Vagina (tissue), 2 donors: ENCODE data around the gene CCDC47. TPM values are rescaled to one million over a fixed set of nuclear protein-coding genes. Genes with fewer than 3 reads are reported as not detected.
A peak's percentile ranks its signal among the peaks of the same experiment; 100 is the strongest.

Source experiments
- DNase-seq, 2 donors: peaks; one replicate each; pipeline ENCODE4 v3.0.0-alpha.2; 2017; ENCODE audit errors: extremely low spot score in 2 of 2
- H3K27ac ChIP-seq: fragments of 200-600 bp; sonication (generic); one replicate; pipeline ENCODE4 v1.5.1; 2019
- H3K27me3 ChIP-seq: fragments of 200-600 bp; sonication (generic); one replicate; pipeline ENCODE4 v1.5.1; 2019
- H3K36me3 ChIP-seq, 2 donors: fragments of 200-600 bp; sonication (generic); one replicate each; pipeline ENCODE4 v1.5.1; 2017 to 2019
- H3K4me1 ChIP-seq: fragments of 200-600 bp; sonication (generic); one replicate; pipeline ENCODE4 v1.5.1; 2019
- H3K4me3 ChIP-seq, 2 donors: fragments of 200-600 bp; sonication (generic); 1 replicate in 1 of 2; 2 replicates in 1 of 2; pipeline ENCODE4 v1.5.1; 2016 to 2019
- H3K9me3 ChIP-seq: fragments of 200-600 bp; sonication (generic); one replicate; pipeline ENCODE4 v1.5.1; 2019
- POLR2A ChIP-seq, 2 donors: fragments of 450-650 bp; IDR thresholded peaks; one replicate each; pipeline ENCODE4 v1.6.1; 2017; ENCODE audit warnings: antibody characterized with exemption in 2 of 2, mild to moderate bottlenecking in 2 of 2, moderate library complexity in 2 of 2
- POLR2AphosphoS5 ChIP-seq, 2 donors: sonication (generic); formaldehyde crosslinking; IDR thresholded peaks; one replicate each; pipeline ENCODE4 v1.9.0; 2017; ENCODE audit warnings: antibody characterized with exemption in 2 of 2, mild to moderate bottlenecking in 2 of 2, low read depth in 1 of 2; ENCODE audit not compliant: insufficient read depth in 1 of 2
- intact Hi-C: fragments of 100-400 bp; cut with DNase I; formaldehyde crosslinking; loops from one replicate; pipeline ENCODE4 v1.15.1; 2023
- total RNA-seq: library from RNA; depleted of rRNA; stranded (reverse); fragments of >200 nt; gene quantifications from one replicate; pipeline ENCODE4 v1.2.3, GENCODE V29; 2016
- TF ChIP-seq, protein P1 (sequence below), 3 experiments: fragments of 450-650 bp in 2 of 3; fragments of 200-600 bp in 1 of 3; sonication (generic) in 1 of 3; IDR thresholded peaks; one replicate each; pipeline ENCODE4 v1.5.1; 2017 to 2019; ENCODE audit warnings: antibody characterized with exemption in 3 of 3, mild to moderate bottlenecking in 2 of 3, moderate library complexity in 2 of 3

Gene CCDC47
- total RNA-seq, 1 donor from 2014 or later = 66.5 TPM

DNA sequence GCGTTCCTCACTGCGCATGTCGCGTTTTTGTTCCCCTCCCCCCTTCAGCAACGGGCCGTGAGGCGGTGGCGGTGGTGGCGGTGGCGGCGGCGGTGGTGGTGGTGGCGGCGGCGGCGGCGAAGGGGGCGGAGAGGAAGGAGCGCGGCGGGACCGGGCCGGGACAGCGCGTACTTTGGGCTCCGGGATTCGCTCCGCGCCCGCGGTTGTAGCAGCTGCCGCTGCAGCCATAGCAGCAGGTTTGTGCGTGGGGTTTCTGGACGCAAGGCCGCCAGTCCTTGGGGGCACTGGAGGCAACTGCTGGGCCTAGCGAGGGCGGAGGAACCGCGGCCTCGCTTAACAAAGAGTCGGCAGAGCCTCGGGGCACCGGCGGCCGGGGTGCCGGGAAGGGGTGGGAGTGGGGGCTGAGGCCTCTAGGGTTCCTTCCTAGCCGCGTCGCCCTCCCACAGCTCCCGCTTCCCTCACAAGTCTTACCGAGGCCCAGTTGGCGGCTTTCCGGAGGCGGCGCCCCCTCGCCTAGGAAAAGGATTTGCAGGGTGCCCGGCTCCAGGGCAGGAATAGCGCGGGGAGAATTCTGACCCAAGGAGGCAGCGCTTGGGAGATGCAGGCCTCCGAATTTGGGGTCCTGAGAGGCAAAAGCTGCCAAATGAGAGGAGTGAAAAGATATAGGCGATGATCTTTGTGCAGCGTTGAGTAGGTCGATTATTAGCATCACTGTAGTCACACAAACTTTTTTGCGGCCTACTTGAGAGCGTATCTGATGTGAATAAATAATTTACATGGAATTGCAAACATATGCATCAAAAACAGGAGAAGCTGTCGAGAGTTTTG is 958 bp upstream of the CCDC47 start, which contains the start of gene DDX42:
Gene DDX42 (plus strand): TSS at position 30 of the 828 bp plus-strand sequence. CDS start 12,880 bp downstream, outside the sequence.
- no peak for DNase-seq
- no peak for TF ChIP-seq POLR2AphosphoS5 (IDR thresholded peaks at IDR 0.05; ENCODE audit: insufficient read depth in 1 of 2, low read depth in 1 of 2)
- peak in 1 of 2 donors; percentile 11 for TF ChIP-seq POLR2A (IDR thresholded peaks at IDR 0.05)
- H3K36me3 ChIP-seq = peaks cover 0 to 3% of the 10 kb centered on the region in 2 donors
- H3K4me3 ChIP-seq = peak within 1 kb of the TSS; percentile 70 to 73
- no peaks in the 10 kb centered on the region for H3K9me3 ChIP-seq
- intact Hi-C loops = no loop called here
- H3K4me1 ChIP-seq = peaks cover 55% of the 10 kb centered on the region
- no peaks in the 10 kb centered on the region for H3K27me3 ChIP-seq
- H3K27ac ChIP-seq = peak within 1 kb of the TSS; percentile 89

DNA sequence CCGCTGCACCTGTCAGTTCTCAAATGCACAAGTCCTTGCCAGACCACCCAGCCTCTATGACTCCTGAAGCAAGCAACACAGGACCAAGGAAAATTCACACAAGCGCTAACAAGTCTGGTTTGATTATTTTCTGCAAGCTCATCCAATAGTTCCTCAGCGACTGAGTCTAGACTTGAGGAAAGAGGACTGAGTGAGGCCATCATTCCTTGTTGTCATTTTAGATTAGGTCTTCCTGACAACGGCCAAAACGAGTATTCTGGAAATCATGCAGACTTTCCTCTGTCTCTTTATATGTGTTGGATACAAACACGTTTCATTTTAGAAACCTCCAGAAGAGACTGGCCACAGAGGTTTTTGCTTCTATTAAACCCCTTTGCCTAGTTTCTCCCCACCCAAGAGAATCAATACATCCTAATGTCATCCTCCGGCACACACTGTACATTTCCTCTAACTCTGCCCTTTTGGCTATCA is 561 bp downstream of the CCDC47 start:
- H3K27me3 ChIP-seq = no peaks in the 10 kb centered on the region
- no peaks in the 10 kb centered on the region for H3K36me3 ChIP-seq
- TF ChIP-seq POLR2AphosphoS5 (IDR thresholded peaks at IDR 0.05; ENCODE audit: insufficient read depth in 1 of 2, low read depth in 1 of 2) (no peak), POLR2A (IDR thresholded peaks at IDR 0.05) (no peak)
- TF ChIP-seq, protein P1, sequence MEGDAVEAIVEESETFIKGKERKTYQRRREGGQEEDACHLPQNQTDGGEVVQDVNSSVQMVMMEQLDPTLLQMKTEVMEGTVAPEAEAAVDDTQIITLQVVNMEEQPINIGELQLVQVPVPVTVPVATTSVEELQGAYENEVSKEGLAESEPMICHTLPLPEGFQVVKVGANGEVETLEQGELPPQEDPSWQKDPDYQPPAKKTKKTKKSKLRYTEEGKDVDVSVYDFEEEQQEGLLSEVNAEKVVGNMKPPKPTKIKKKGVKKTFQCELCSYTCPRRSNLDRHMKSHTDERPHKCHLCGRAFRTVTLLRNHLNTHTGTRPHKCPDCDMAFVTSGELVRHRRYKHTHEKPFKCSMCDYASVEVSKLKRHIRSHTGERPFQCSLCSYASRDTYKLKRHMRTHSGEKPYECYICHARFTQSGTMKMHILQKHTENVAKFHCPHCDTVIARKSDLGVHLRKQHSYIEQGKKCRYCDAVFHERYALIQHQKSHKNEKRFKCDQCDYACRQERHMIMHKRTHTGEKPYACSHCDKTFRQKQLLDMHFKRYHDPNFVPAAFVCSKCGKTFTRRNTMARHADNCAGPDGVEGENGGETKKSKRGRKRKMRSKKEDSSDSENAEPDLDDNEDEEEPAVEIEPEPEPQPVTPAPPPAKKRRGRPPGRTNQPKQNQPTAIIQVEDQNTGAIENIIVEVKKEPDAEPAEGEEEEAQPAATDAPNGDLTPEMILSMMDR (IDR thresholded peaks at IDR 0.05) = no peak
- no peak for DNase-seq
- peaks cover 45% of the 10 kb centered on the region for H3K4me1 ChIP-seq
- intact Hi-C loops = no loop called here
- H3K4me3 ChIP-seq = peak overlapping the region; percentile 70 to 73
- H3K27ac ChIP-seq = peak overlapping the region; percentile 89
- no peaks in the 10 kb centered on the region for H3K9me3 ChIP-seq

DNA sequence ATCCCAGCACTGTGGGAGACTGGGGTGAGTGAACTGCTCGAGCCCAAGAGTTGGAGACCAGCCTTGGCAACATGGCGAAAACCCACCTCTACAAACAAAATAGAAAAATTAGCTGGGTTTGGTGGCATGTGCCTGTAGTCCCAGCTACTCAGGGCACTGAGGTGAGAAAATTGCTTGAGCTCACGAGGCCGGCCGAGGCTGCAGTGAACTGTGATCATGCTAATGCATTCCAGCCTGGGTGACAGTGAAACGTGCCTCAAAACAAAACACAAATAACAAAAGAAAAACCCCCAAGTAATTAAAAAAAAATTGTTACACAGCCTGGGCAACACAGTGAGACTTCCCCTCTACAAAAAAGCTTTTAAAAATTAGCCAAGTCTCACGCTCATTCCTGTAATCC is 5.0 kb downstream of the CCDC47 start:
- intact Hi-C loops = no loop called here
- H3K4me1 ChIP-seq = peaks cover 25% of the 10 kb centered on the region
- peaks cover 0 to 19% of the 10 kb centered on the region in 2 donors for H3K36me3 ChIP-seq
- H3K27me3 ChIP-seq = no peaks in the 10 kb centered on the region
- no peaks in the 10 kb centered on the region for H3K9me3 ChIP-seq
- H3K4me3 ChIP-seq = no peak overlapping the region
- no peak for TF ChIP-seq POLR2A (IDR thresholded peaks at IDR 0.05)
- no peak for TF ChIP-seq POLR2AphosphoS5 (IDR thresholded peaks at IDR 0.05; ENCODE audit: insufficient read depth in 1 of 2, low read depth in 1 of 2)
- TF ChIP-seq, protein P1 (IDR thresholded peaks at IDR 0.05) = no peak
- DNase-seq = no peak
- H3K27ac ChIP-seq = no peak overlapping the region

DNA sequence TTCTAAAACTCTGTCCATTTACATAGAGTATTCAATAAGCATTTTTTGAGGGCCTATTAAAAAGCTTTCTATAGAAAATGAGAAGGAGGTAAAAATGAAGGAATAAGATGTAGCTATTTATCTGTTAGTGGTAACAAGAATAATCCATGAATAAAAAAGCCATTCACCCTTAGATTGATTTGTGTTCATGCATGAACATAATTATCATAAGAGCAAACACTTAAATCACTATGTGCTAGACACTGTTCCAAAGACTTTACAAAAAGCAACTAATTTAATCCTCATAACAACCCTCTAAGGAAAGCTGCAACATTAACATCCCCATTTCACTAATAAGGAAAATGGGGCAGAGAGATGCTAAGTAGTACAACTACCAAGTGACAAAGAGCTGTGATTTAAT is 6.6 kb downstream of the CCDC47 start:
- Histone ChIP-seq H3K27ac (no peak overlapping the region), H3K4me1 (peaks cover 16% of the 10 kb centered on the region), H3K9me3 (no peaks in the 10 kb centered on the region), H3K36me3 (peaks cover 0 to 29% of the 10 kb centered on the region in 2 donors), H3K27me3 (no peaks in the 10 kb centered on the region), H3K4me3 (no peak overlapping the region)
- no peak for DNase-seq
- TF ChIP-seq POLR2A (IDR thresholded peaks at IDR 0.05) = no peak
- TF ChIP-seq, protein P1 (IDR thresholded peaks at IDR 0.05) = no peak
- no peak for TF ChIP-seq POLR2AphosphoS5 (IDR thresholded peaks at IDR 0.05; ENCODE audit: insufficient read depth in 1 of 2, low read depth in 1 of 2)
- intact Hi-C loops = no loop called here

DNA sequence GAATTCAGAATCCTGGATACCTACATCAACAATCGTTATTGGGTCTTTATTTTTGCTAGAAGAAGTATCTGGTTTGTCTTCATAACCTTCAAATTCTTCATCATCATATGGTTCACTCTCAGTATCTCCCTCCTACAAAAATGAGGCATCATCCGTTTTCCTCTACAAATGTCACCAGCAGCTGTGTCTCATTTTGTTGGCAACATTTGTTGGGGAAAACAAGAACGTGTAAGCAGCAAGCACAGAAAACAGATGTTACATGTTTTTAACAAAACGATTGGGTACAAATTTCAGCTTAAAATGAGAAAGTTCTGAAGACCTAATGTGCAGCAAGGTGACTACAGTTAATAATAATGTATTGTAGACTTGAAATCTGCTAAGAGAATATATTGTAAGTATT is 8.7 kb downstream of the CCDC47 start:
- peaks cover 0 to 45% of the 10 kb centered on the region in 2 donors for H3K36me3 ChIP-seq

More for the DNA sequence above, 8.7 kb downstream of the CCDC47 start:
- Histone ChIP-seq H3K27ac (no peak overlapping the region), H3K4me1 (peaks cover 9% of the 10 kb centered on the region), H3K9me3 (no peaks in the 10 kb centered on the region), H3K27me3 (no peaks in the 10 kb centered on the region), H3K4me3 (no peak overlapping the region)
- intact Hi-C loops = no loop called here
- DNase-seq = no peak
- no peak for TF ChIP-seq POLR2A (IDR thresholded peaks at IDR 0.05)
- TF ChIP-seq, protein P1 (IDR thresholded peaks at IDR 0.05) = no peak
- TF ChIP-seq POLR2AphosphoS5 (IDR thresholded peaks at IDR 0.05; ENCODE audit: insufficient read depth in 1 of 2, low read depth in 1 of 2) = no peak
